Measurements from ENCODE around the gene SCUBE3.

The SCUBE3 gene

DNA sequence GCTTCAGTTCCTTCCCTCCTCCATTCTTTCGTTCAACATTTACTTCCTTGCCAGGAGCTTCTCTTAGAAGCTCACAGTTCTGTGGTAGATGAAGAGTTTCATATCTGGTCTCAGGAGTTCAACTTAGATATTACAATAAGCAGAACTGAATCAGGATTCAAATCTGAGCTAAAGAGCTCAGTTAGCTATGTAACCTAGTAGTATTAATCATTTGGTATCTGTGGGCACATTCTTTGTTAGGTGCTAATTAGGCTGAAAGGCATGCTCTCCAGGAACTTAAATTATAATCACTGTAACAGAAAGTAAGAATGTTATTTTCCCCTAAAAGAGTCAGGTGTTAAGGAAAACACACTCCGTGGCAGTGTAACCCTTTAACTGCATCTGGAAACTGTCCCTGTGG lies 54.1 kb downstream of the SCUBE3 start:
- no peak overlapping the region for H3K4me3 ChIP-seq (ENCODE audit: low read depth, low read length)
- no peak for DNase-seq (ENCODE audit: low read depth)
- TF ChIP-seq, protein P1, sequence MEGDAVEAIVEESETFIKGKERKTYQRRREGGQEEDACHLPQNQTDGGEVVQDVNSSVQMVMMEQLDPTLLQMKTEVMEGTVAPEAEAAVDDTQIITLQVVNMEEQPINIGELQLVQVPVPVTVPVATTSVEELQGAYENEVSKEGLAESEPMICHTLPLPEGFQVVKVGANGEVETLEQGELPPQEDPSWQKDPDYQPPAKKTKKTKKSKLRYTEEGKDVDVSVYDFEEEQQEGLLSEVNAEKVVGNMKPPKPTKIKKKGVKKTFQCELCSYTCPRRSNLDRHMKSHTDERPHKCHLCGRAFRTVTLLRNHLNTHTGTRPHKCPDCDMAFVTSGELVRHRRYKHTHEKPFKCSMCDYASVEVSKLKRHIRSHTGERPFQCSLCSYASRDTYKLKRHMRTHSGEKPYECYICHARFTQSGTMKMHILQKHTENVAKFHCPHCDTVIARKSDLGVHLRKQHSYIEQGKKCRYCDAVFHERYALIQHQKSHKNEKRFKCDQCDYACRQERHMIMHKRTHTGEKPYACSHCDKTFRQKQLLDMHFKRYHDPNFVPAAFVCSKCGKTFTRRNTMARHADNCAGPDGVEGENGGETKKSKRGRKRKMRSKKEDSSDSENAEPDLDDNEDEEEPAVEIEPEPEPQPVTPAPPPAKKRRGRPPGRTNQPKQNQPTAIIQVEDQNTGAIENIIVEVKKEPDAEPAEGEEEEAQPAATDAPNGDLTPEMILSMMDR (IDR thresholded peaks at IDR 0.05; ENCODE audit: control insufficient read depth, extremely low read depth, insufficient read depth): no peak

- DNase-seq (ENCODE audit: low read depth): no peak
- TF ChIP-seq, protein P1 (IDR thresholded peaks at IDR 0.05; ENCODE audit: control insufficient read depth, extremely low read depth, insufficient read depth): no peak
- H3K4me3 ChIP-seq (ENCODE audit: low read depth, low read length): no peak overlapping the region
These were observed 58.2 kb downstream of the SCUBE3 start for GRCh38 chr6:35272005-35272404.

DNA sequence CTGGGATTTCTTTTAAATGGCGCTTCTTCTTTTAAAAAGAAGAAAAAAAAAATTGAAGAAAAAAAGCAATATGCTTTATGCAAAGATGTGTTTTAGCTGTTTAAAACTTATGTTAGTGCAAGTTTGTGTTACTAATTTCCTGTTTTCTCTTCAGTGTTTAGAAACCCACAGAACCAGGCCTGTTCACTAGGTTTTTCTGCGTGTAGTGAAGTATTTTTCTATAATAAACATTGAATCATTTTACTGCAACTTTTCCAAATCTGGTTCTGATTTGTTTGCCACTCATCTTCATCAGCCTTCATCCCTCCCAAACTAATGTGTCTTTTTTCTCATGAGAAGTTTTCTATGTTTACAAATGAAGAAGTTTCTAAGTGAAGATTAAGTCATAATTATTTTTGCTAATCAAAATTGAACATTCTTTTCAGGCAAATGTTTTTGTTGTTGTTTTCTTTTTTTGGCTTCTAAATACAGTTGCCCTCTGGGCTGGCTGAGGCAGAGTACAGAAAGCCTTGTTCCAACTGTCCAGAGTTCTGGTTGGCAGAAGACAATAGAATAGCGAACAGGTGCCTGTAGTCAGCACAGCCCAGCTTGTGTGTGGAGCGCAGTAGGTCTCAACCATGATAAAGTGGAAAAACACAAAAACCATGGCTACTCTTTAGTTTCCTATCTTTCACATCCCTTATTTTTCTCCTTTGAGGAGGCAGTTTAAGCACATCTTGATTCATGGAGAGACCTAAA lies 60.2 kb downstream of the SCUBE3 start:
- TF ChIP-seq, protein P1 (IDR thresholded peaks at IDR 0.05; ENCODE audit: control insufficient read depth, extremely low read depth, insufficient read depth): no peak
- H3K4me3 ChIP-seq (ENCODE audit: low read depth, low read length): no peak overlapping the region
- no peak for DNase-seq (ENCODE audit: low read depth)

- H3K4me3 ChIP-seq (ENCODE audit: low read depth, low read length): no peak overlapping the region
- TF ChIP-seq, protein P1 (IDR thresholded peaks at IDR 0.05; ENCODE audit: control insufficient read depth, extremely low read depth, insufficient read depth): no peak
- DNase-seq (ENCODE audit: low read depth): no peak
These were observed 62.0 kb downstream of the SCUBE3 start for GRCh38 chr6:35275744-35276260.

DNA sequence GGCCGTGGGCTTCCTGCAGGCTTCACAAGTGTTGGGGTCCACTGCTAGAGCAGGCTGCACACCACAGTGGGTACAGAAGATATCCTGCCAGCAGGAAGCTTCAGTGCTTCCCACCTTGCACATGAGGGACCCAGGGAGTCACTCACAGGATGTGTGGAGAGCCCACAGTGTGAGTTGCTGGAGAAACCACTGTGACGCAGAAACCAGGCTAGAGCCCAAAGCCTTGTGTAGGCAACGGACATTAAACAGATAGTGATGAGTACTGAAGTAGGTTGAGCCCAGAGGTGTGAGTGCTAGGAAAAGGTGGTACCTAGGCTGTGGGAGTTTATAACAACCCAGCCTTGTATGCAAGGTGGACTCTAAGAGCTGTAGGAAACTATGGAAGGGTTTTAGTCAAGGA lies 65.0 kb downstream of the SCUBE3 start:
- no peak overlapping the region for H3K4me3 ChIP-seq (ENCODE audit: low read depth, low read length)
- no peak for DNase-seq (ENCODE audit: low read depth)
- TF ChIP-seq, protein P1 (IDR thresholded peaks at IDR 0.05; ENCODE audit: control insufficient read depth, extremely low read depth, insufficient read depth): no peak

GRCh38 chr6:35280903-35281302 lies 67.1 kb downstream of the SCUBE3 start:
- TF ChIP-seq, protein P1 (IDR thresholded peaks at IDR 0.05; ENCODE audit: control insufficient read depth, extremely low read depth, insufficient read depth): no peak
- no peak overlapping the region for H3K4me3 ChIP-seq (ENCODE audit: low read depth, low read length)
- no peak for DNase-seq (ENCODE audit: low read depth)

DNA sequence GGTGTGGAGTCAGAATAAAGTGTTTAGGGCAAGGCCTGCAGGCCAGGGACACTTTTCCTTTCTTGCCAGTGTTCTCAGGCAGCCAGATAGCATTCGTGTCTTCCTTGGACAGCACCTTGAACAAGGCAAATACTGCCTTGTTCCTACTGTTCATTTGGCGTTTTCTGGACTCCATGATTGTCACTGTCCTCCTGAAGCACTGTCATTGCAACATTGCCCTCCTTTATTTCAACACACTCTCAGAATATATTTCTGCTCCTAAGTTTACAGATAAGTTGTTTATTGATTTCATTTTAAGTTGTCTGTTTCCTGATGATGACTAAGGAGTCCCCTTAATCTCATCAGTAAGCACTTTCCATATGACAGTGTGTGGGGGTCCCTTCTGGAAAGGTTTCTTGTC lies 68.7 kb downstream of the SCUBE3 start:
- no peak overlapping the region for H3K4me3 ChIP-seq (ENCODE audit: low read depth, low read length)
- TF ChIP-seq, protein P1 (IDR thresholded peaks at IDR 0.05; ENCODE audit: control insufficient read depth, extremely low read depth, insufficient read depth): no peak
- no peak for DNase-seq (ENCODE audit: low read depth)

All from LNCaP clone FGC (cell line).